Keratinocyte (primary cell): ENCODE results near the gene MPP2. TPM values are rescaled to one million over a fixed set of nuclear protein-coding genes. Genes with fewer than 3 reads are reported as not detected.

Experiments used
- DNase-seq: peaks from one replicate; pipeline ENCODE4 v3.0.0-alpha.2; 2011; ENCODE audit warnings: low read depth, missing footprints, low spot score
- FAIRE-seq: peaks from 2 replicates; lab custom pipeline; 2011; peaks lifted over from hg19 to GRCh38; lab: Jason Lieb, UNC
- H2AFZ ChIP-seq: 2 replicates; pipeline ENCODE4 v1.6.0; 2012; ENCODE audit warnings: low read length, control low read depth, inconsistent platforms; ENCODE audit not compliant: control insufficient read depth
- H3K27ac ChIP-seq: 2 replicates; pipeline ENCODE4 v1.5.1; 2011; ENCODE audit warnings: low read length; ENCODE audit not compliant: control insufficient read depth, insufficient read depth
- H3K27me3 ChIP-seq: 3 replicates; pipeline ENCODE4 v1.6.0; 2011; ENCODE audit warnings: low read length; ENCODE audit not compliant: control insufficient read depth, insufficient read depth; ENCODE audit errors: extremely low read depth
- H3K36me3 ChIP-seq, 2 experiments: 2 replicates in 1 of 2; 3 replicates in 1 of 2; pipeline ENCODE4 v1.5.1; 2011; ENCODE audit warnings: low read length in 2 of 2, mild to moderate bottlenecking in 1 of 2; ENCODE audit not compliant: control insufficient read depth in 2 of 2, insufficient read depth in 2 of 2; ENCODE audit errors: extremely low read depth in 1 of 2
- H3K4me1 ChIP-seq: 3 replicates; pipeline ENCODE4 v1.5.1; 2011; ENCODE audit warnings: low read length; ENCODE audit not compliant: control insufficient read depth, insufficient read depth; ENCODE audit errors: extremely low read depth
- H3K4me2 ChIP-seq: 3 replicates; pipeline ENCODE4 v1.6.0; 2011; ENCODE audit warnings: low read depth, low read length; ENCODE audit not compliant: control insufficient read depth, insufficient read depth; ENCODE audit errors: extremely low read depth
- H3K4me3 ChIP-seq, 3 experiments: fragments of 200-600 bp in 1 of 3; sonication (generic) in 1 of 3; 2 replicates in 2 of 3; 3 replicates in 1 of 3; pipeline ENCODE4 v1.5.1; 2011 to 2016; ENCODE audit warnings: low read length in 3 of 3, mild to moderate bottlenecking in 3 of 3, control low read depth in 2 of 3, inconsistent platforms in 1 of 3, low read depth in 1 of 3, mixed read lengths in 1 of 3, mixed run types in 1 of 3, moderate library complexity in 1 of 3; ENCODE audit not compliant: control insufficient read depth in 2 of 3, insufficient read depth in 2 of 3; ENCODE audit errors: extremely low read depth in 1 of 3
- H3K79me2 ChIP-seq: 2 replicates; pipeline ENCODE4 v1.6.0; 2012; ENCODE audit warnings: low read length; ENCODE audit not compliant: control insufficient read depth, insufficient read depth
- H3K9ac ChIP-seq: 3 replicates; pipeline ENCODE4 v1.6.0; 2011; ENCODE audit warnings: low read length; ENCODE audit not compliant: control insufficient read depth, insufficient read depth; ENCODE audit errors: extremely low read depth
- H3K9me1 ChIP-seq: 3 replicates; pipeline ENCODE4 v1.6.0; 2011; ENCODE audit warnings: low read length; ENCODE audit not compliant: control insufficient read depth, insufficient read depth; ENCODE audit errors: extremely low read depth
- H3K9me3 ChIP-seq: 2 replicates; pipeline ENCODE4 v1.5.1; 2012; ENCODE audit warnings: low read depth, low read length; ENCODE audit not compliant: control insufficient read depth
- H4K20me1 ChIP-seq: 3 replicates; pipeline ENCODE4 v1.6.0; 2011; ENCODE audit warnings: low read length; ENCODE audit not compliant: control insufficient read depth, insufficient read depth; ENCODE audit errors: extremely low read depth
- CTCF ChIP-seq, 3 experiments: IDR thresholded peaks in 1 of 3; conservative IDR thresholded peaks in 1 of 3; optimal IDR thresholded peaks in 1 of 3; 2 replicates in 2 of 3; 3 replicates in 1 of 3; pipeline versions ENCODE3 to v1.5.1; 2011; ENCODE audit warnings: low read length in 3 of 3, mild to moderate bottlenecking in 3 of 3, moderate library complexity in 2 of 3, control low read depth in 1 of 3, inconsistent platforms in 1 of 3; ENCODE audit not compliant: insufficient read depth in 2 of 3; ENCODE audit errors: extremely low read depth in 1 of 3
- EZH2 ChIP-seq: IDR thresholded peaks from one replicate; pipeline ENCODE4 v1.6.1; 2012; ENCODE audit warnings: inconsistent platforms, mild to moderate bottlenecking, low read length, moderate library complexity
- dilution Hi-C: fragments of 300-500 bp; cut with MboI; formaldehyde crosslinking; loops from one replicate; pipeline ENCODE4 v1.7.0; 2020; ENCODE audit warnings: low sequenced_read_pairs; ENCODE audit not compliant: extremely low pct_ligation_motif_present
- polyA plus RNA-seq, 5 experiments: library from polyadenylated mRNA; depleted of rRNA in 3 of 5; stranded (reverse) in 3 of 5; stranded (forward) in 1 of 5; unstranded in 1 of 5; fragments of >200 nt; gene quantifications; 1 replicate in 1 of 5; 2 replicates in 3 of 5; 3 replicates in 1 of 5; pipeline versions ENCODE4 v1.2.1 to v1.2.3, GENCODE V29; 2011 to 2012; ENCODE audit warnings: missing spikeins in 2 of 5, low read depth in 1 of 5, low replicate concordance in 1 of 5

The MPP2 gene
- polyA plus RNA-seq, 1 donor (not counting 4 experiments of a cell fraction or from before 2014, with no cell fraction given): 0.12 TPM

DNA sequence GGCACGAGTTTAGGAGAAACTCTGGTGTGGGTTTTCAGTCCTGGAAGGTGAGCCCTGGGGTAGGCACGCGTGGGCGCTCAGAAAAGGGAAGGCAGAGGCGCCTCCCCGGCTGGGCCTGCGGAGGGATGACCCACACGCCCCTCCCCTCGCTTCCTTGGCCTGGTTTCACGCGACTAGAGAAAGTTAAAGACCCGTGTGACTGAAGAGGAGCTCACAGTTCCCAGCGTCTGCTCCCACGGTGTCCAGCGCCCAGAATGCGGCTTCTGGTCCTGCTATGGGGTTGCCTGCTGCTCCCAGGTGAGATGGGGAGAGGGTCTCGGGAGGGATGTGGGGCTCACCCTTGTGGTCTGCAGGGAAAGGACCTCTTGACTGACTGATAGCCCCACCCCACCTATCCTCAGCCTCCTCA lies 60.4 kb downstream of the MPP2 start, which contains the start of gene CD300LG:
CD300LG (plus strand) TSS at position 214 of the 409 bp plus-strand sequence; CDS start at position 255, 41 bp downstream.
- Histone ChIP-seq H3K27ac (no peak within 1 kb of the TSS), H3K4me3 (no peak within 1 kb of the TSS), H3K9ac (no peak within 1 kb of the TSS), H3K4me2 (no peak within 1 kb of the TSS), H3K36me3 (no peaks in the 10 kb centered on the region), H3K79me2 (no peaks in the 10 kb centered on the region), H4K20me1 (no peaks in the 10 kb centered on the region), H3K27me3 (peaks cover 8% of the 10 kb centered on the region), H3K9me1 (no peaks in the 10 kb centered on the region), H3K9me3 (no peaks in the 10 kb centered on the region), H2AFZ (no peak within 1 kb of the TSS), H3K4me1 (peaks cover 4% of the 10 kb centered on the region)
- DNase-seq: no peak
- dilution Hi-C loops: no loop called here
- TF ChIP-seq CTCF (optimal IDR thresholded peaks at IDR 0.05 in 1 of 3, IDR thresholded peaks at IDR 0.05 in 1 of 3, conservative IDR thresholded peaks at IDR 0.05 in 1 of 3; ENCODE audit: extremely low read depth in 1 of 3, insufficient read depth in 2 of 3, low read length in 3 of 3) (no peak), EZH2 (no peak)
- FAIRE-seq: no peak

DNA sequence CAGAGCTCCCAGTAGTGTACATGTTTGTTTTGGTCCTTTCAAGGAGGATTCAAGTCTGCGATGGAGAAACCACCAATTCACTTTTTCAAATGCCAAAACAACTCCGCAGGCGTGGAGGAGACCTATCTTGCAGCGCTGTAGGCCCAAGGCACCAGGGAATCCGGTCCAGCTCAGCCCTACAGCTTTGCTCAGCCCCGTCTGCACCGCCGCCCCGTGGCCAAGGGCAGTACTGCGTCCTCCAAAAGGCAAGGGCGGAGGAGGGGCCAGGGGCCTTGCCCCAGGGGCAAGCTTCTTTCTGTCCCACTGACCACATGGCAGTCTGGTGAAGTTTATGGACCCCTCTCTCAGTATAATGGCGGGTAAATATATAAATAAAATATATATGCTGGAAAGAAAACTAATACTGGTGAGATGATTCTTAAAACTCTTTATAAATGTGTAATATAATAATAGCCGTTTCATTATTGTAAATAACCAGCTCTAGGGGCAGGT lies 61.1 kb downstream of the MPP2 start:
- no peaks in the 10 kb centered on the region for H3K79me2 ChIP-seq
- H3K4me1 ChIP-seq: peaks cover 7% of the 10 kb centered on the region
- DNase-seq (no peak), FAIRE-seq (no peak)
- no peak overlapping the region for H3K4me2 ChIP-seq
- dilution Hi-C loops: no loop called here
- H3K9ac ChIP-seq: no peak overlapping the region
- no peaks in the 10 kb centered on the region for H4K20me1 ChIP-seq
- no peaks in the 10 kb centered on the region for H3K36me3 ChIP-seq
- H3K4me3 ChIP-seq: no peak overlapping the region
- no peak overlapping the region for H2AFZ ChIP-seq
- H3K9me1 ChIP-seq: no peaks in the 10 kb centered on the region
- peaks cover 8% of the 10 kb centered on the region for H3K27me3 ChIP-seq
- TF ChIP-seq CTCF (optimal IDR thresholded peaks at IDR 0.05 in 1 of 3, IDR thresholded peaks at IDR 0.05 in 1 of 3, conservative IDR thresholded peaks at IDR 0.05 in 1 of 3; ENCODE audit: extremely low read depth in 1 of 3, insufficient read depth in 2 of 3, low read length in 3 of 3): peak; percentile 98 to 99 (median 99)
- TF ChIP-seq EZH2: no peak
- no peak overlapping the region for H3K27ac ChIP-seq
- H3K9me3 ChIP-seq: no peaks in the 10 kb centered on the region
